Ovary (tissue), 3 donors: ENCODE results near the gene ARHGAP18.

Experiments used
- EP300 ChIP-seq: sonication (generic); formaldehyde crosslinking; IDR thresholded peaks from one replicate; pipeline ENCODE4 v1.6.1; 2017; ENCODE audit warnings: antibody characterized with exemption
- POLR2A ChIP-seq: fragments of 450-650 bp; IDR thresholded peaks from one replicate; pipeline ENCODE4 v1.6.1; 2017; ENCODE audit warnings: antibody characterized with exemption, mild to moderate bottlenecking, moderate library complexity
- TF ChIP-seq, protein P1 (sequence below), 3 donors: fragments of 450-650 bp in 2 of 3; fragments of 200-600 bp in 1 of 3; IDR thresholded peaks; one replicate each; pipeline versions ENCODE4 v1.5.1 to v1.8.0; 2016 to 2022; ENCODE audit warnings: antibody characterized with exemption in 3 of 3, mild to moderate bottlenecking in 1 of 3
- donor health status: DM: no; HTN: no; CAD: no.

DNA sequence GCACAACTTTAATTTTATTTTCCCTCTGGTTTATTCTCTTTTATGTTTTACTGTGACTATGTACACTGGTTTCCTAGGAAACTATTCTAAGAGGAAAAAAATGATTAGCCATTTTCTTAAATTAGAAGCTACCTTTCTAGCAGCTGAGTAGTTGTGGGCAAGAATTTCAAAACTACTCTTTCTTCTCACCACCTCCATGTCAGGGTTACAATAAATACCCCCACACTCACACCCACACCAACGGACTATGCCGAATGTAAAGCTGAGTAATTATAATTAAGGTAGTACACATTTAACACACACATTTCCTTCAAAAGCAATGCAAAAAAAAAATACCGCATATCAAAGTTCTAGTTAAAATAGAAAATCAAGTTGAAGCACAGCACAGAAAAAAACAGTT, 78.9 kb downstream of the ARHGAP18 start:
- TF ChIP-seq, protein P1, sequence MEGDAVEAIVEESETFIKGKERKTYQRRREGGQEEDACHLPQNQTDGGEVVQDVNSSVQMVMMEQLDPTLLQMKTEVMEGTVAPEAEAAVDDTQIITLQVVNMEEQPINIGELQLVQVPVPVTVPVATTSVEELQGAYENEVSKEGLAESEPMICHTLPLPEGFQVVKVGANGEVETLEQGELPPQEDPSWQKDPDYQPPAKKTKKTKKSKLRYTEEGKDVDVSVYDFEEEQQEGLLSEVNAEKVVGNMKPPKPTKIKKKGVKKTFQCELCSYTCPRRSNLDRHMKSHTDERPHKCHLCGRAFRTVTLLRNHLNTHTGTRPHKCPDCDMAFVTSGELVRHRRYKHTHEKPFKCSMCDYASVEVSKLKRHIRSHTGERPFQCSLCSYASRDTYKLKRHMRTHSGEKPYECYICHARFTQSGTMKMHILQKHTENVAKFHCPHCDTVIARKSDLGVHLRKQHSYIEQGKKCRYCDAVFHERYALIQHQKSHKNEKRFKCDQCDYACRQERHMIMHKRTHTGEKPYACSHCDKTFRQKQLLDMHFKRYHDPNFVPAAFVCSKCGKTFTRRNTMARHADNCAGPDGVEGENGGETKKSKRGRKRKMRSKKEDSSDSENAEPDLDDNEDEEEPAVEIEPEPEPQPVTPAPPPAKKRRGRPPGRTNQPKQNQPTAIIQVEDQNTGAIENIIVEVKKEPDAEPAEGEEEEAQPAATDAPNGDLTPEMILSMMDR (IDR thresholded peaks at IDR 0.05): no peak
- no peak for TF ChIP-seq POLR2A
- TF ChIP-seq EP300: no peak
